ENCODE data around the gene GABPB2.

DNA sequence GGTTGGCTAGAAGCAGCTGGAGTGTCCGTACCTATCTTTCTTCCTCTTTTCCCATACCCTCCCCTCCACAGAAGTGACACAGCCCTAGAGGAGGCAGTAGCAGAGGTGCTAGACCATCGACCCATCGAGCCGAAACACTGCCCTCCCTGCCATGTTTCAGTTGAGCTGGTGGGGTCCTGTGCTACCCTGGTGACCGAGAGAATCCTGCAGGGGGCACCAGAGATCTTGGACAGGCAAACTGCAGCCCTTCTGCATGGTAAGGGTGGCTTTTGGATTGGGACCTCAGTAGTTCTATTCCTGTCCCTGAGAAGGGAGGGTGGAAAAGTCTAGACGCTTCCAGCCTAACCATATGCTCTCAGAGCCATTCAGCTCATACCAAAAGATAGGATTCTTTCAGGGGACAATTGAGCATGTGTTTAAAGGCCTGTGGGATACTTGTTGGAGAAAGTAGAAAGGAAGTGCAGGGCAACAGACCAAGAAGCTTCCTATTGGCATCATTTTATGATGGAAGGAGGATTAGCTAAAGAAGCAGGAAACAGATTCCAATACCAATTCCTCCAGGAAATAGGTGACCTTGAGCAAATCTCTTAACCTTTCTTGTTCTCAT, 45.9 kb upstream of the GABPB2 start:
- TF ChIP-seq, protein P1, sequence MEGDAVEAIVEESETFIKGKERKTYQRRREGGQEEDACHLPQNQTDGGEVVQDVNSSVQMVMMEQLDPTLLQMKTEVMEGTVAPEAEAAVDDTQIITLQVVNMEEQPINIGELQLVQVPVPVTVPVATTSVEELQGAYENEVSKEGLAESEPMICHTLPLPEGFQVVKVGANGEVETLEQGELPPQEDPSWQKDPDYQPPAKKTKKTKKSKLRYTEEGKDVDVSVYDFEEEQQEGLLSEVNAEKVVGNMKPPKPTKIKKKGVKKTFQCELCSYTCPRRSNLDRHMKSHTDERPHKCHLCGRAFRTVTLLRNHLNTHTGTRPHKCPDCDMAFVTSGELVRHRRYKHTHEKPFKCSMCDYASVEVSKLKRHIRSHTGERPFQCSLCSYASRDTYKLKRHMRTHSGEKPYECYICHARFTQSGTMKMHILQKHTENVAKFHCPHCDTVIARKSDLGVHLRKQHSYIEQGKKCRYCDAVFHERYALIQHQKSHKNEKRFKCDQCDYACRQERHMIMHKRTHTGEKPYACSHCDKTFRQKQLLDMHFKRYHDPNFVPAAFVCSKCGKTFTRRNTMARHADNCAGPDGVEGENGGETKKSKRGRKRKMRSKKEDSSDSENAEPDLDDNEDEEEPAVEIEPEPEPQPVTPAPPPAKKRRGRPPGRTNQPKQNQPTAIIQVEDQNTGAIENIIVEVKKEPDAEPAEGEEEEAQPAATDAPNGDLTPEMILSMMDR (IDR thresholded peaks at IDR 0.05; ENCODE audit: poor library complexity): peak; percentile 58
- TF ChIP-seq EZH2phosphoT487 (IDR thresholded peaks at IDR 0.05; ENCODE audit: low read depth, severe bottlenecking, unreplicated experiment): no peak

Data from hepatocyte (in vitro differentiated cells).